ENCODE measurements around the gene TSPAN3.

The TSPAN3 gene

DNA sequence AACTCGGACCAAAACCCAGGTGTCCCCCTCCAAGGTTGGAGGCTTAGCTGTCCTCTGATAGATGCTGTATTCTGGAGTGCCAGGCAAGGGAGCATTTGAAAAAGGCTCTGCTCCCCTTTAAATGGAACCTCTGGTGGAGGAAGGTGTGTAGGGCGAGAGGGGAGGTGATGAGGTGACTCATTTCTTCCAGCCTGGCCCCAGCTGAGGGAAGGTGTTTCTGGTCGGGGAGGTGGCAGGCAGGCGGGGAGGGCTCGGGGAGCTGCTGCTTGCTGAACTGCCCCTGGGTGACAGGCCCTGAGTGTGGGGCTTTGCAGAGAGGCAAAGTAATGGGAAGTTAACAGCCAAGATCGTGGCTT lies 57.2 kb downstream of the TSPAN3 start:
- peak; percentile 42 for ATAC-seq (ENCODE audit: low read depth)
- peak overlapping the region; percentile 14 for H3K27ac Mint-ChIP-seq
- H3K27me3 Mint-ChIP-seq = no peaks in the 10 kb centered on the region
- DNase-seq (ENCODE audit: low spot score in 2 of 2) = no peak
- H3K4me1 Mint-ChIP-seq = peaks cover 56% of the 10 kb centered on the region
- peaks cover 11% of the 10 kb centered on the region for H3K36me3 Mint-ChIP-seq
- H3K9me3 Mint-ChIP-seq = no peaks in the 10 kb centered on the region
- H3K4me3 Mint-ChIP-seq = peak overlapping the region; percentile 37

- Mint-ChIP-seq H3K36me3 (peaks cover 8% of the 10 kb centered on the region), H3K9me3 (no peaks in the 10 kb centered on the region), H3K27me3 (no peaks in the 10 kb centered on the region), H3K4me3 (peak overlapping the region; percentile 12), H3K27ac (no peak overlapping the region), H3K4me1 (peaks cover 56% of the 10 kb centered on the region)
- DNase-seq (ENCODE audit: low spot score in 2 of 2) (no peak), ATAC-seq (ENCODE audit: low read depth) (peak; percentile 28)
Observed at GRCh38 chr15:77012868-77013267, 58.0 kb downstream of the TSPAN3 start.

GRCh38 chr15:77012117-77012712 lies 58.7 kb downstream of the TSPAN3 start:
- peaks cover 8% of the 10 kb centered on the region for H3K36me3 Mint-ChIP-seq
- peaks cover 56% of the 10 kb centered on the region for H3K4me1 Mint-ChIP-seq
- DNase-seq (ENCODE audit: low spot score in 2 of 2) (no peak), ATAC-seq (ENCODE audit: low read depth) (no peak)
- H3K9me3 Mint-ChIP-seq = no peaks in the 10 kb centered on the region
- no peaks in the 10 kb centered on the region for H3K27me3 Mint-ChIP-seq
- peak overlapping the region; percentile 12 for H3K4me3 Mint-ChIP-seq
- peak overlapping the region; percentile 19 for H3K27ac Mint-ChIP-seq

- H3K27ac Mint-ChIP-seq = no peak overlapping the region
- H3K36me3 Mint-ChIP-seq = peaks cover 8% of the 10 kb centered on the region
- no peak overlapping the region for H3K4me3 Mint-ChIP-seq
- no peak for DNase-seq (ENCODE audit: low spot score in 2 of 2)
- peaks cover 56% of the 10 kb centered on the region for H3K4me1 Mint-ChIP-seq
- H3K27me3 Mint-ChIP-seq = no peaks in the 10 kb centered on the region
- ATAC-seq (ENCODE audit: low read depth) = peak; percentile 13
- H3K9me3 Mint-ChIP-seq = no peaks in the 10 kb centered on the region
Observed at GRCh38 chr15:77010857-77011256, 60.1 kb downstream of the TSPAN3 start.

- ATAC-seq (ENCODE audit: low read depth) (no peak), DNase-seq (ENCODE audit: low spot score in 2 of 2) (no peak)
- Mint-ChIP-seq H3K9me3 (no peaks in the 10 kb centered on the region), H3K27ac (no peak overlapping the region), H3K4me1 (peaks cover 54% of the 10 kb centered on the region), H3K27me3 (no peaks in the 10 kb centered on the region), H3K4me3 (no peak overlapping the region), H3K36me3 (peaks cover 8% of the 10 kb centered on the region)
Observed at GRCh38 chr15:77010312-77010686, 60.6 kb downstream of the TSPAN3 start.

DNA sequence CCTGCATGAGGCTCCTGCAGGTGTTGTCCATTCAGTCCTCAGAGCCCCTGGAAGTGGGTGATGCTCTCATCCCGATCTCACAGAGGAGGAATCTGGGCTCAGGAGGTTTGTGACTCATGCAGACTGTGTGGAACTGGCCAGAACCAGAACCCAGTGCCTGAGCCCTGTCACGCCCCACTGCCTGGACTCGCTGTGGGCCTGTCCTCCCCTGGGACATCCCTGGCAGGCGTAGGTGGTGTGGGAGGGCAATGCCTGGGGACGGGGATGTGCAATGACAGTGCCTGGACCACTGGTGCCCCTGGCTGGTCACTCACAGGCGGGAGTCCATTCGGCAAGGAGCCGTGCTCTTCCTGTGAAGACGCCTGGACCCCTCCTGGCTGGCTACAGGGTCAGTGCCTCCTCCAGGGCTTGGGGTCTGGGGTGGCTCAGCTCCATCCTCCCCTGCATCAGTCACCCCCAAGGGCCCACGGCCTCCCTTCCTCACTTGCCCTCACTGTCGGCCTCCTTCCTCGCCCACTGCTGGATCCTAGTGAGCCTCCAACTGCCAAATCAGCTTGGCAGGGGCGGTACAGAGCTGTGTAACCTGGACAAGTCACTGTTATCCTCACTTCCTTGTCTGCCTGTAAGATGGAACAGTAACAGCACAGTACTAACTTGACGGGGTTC lies 61.1 kb downstream of the TSPAN3 start:
- H3K4me1 Mint-ChIP-seq = peaks cover 53% of the 10 kb centered on the region
- H3K4me3 Mint-ChIP-seq = no peak overlapping the region
- H3K36me3 Mint-ChIP-seq = peaks cover 8% of the 10 kb centered on the region
- H3K27ac Mint-ChIP-seq = no peak overlapping the region
- no peaks in the 10 kb centered on the region for H3K9me3 Mint-ChIP-seq
- DNase-seq (ENCODE audit: low spot score in 2 of 2) (no peak), ATAC-seq (ENCODE audit: low read depth) (no peak)
- H3K27me3 Mint-ChIP-seq = no peaks in the 10 kb centered on the region

GRCh38 chr15:77009176-77009575 lies 61.7 kb downstream of the TSPAN3 start:
- H3K4me3 Mint-ChIP-seq = no peak overlapping the region
- no peaks in the 10 kb centered on the region for H3K27me3 Mint-ChIP-seq
- peaks cover 11% of the 10 kb centered on the region for H3K36me3 Mint-ChIP-seq
- DNase-seq (ENCODE audit: low spot score in 2 of 2) = no peak
- no peaks in the 10 kb centered on the region for H3K9me3 Mint-ChIP-seq
- ATAC-seq (ENCODE audit: low read depth) = no peak
- peaks cover 54% of the 10 kb centered on the region for H3K4me1 Mint-ChIP-seq
- H3K27ac Mint-ChIP-seq = no peak overlapping the region

DNA sequence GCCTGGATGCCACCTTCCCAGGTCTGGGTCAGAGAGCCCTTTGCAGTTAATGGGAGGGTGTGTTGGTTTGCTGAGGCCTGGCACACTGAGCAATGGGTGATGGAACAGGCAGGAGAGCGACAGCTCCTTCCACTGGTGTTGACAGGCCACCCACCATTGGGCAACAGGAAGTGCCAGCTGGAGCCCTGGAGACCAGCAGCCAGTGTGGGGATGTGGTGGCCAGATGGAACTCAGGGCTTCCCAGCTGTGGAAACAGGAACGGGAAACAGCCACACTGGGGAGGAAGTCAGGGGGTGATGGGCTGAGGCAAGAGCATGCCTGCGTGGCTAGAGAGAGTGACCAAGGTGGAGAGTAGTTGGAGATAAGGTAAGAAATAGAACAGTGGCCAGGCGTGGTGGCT lies 66.7 kb downstream of the TSPAN3 start:
- no peak for DNase-seq (ENCODE audit: low spot score in 2 of 2)
- no peak overlapping the region for H3K4me3 Mint-ChIP-seq

DNA sequence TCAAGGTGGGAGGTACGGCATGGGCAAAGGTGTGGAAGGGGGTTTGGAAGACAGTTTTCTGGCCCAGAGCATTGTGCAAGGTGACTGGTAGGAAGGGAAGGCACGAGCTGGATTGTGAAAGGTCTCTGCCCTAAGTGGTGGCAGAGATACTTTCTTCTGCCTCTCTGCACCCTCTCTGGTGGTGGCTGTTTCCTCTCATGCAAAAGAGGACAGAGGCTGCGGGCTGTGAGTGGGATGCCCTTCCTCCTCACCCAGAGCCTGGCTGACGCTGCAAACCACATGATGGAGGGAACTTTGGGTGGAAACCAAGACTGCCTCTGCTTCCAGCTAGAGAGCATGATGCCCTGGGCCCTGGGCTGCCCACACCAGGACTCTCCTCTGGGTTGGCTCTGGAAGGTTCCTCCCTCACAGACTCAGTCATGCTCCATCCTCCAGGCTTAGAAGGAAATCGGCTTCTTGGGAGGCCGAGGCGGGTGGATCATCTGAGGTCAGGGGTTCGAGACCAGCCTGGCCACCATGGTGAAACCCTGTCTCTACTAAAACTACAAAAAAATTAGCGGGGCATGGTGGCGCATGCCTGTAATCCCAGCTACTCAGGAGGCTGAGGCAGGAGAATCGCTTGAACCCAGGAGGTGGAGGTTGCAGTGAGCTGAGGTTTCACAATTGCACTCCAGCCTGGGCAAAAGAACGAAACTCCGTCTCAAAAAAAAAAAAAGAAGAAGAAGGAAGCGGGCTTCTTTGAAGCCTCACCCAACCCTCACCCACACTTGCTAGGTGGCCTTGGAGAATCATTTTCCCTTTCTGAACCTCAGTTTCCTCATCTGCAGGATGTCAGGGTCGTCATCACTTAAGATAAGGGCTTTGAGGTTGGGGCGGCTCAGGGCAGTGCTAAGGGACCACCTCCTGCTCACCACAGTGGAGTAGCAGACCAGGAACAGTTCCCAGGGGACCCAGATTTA lies 67.7 kb downstream of the TSPAN3 start:
- H3K4me1 Mint-ChIP-seq = peaks cover 42% of the 10 kb centered on the region
- peak overlapping the region; percentile 66 for H3K4me3 Mint-ChIP-seq
- DNase-seq (ENCODE audit: low spot score in 2 of 2) = peak in 1 of 2 donors; percentile 58
- H3K27me3 Mint-ChIP-seq = no peaks in the 10 kb centered on the region
- H3K9me3 Mint-ChIP-seq = no peaks in the 10 kb centered on the region
- H3K27ac Mint-ChIP-seq = peak overlapping the region; percentile 49
- peaks cover 13% of the 10 kb centered on the region for H3K36me3 Mint-ChIP-seq
- ATAC-seq (ENCODE audit: low read depth) = peak; percentile 96

More for the DNA sequence above, 66.7 kb downstream of the TSPAN3 start:
- no peaks in the 10 kb centered on the region for H3K9me3 Mint-ChIP-seq
- peaks cover 8% of the 10 kb centered on the region for H3K36me3 Mint-ChIP-seq
- no peaks in the 10 kb centered on the region for H3K27me3 Mint-ChIP-seq
- peaks cover 43% of the 10 kb centered on the region for H3K4me1 Mint-ChIP-seq
- peak overlapping the region; percentile 72 for H3K27ac Mint-ChIP-seq
- ATAC-seq (ENCODE audit: low read depth) = no peak

- no peak for DNase-seq (ENCODE audit: low spot score in 2 of 2)
- Mint-ChIP-seq H3K27me3 (no peaks in the 10 kb centered on the region), H3K4me3 (peak overlapping the region; percentile 66), H3K4me1 (peaks cover 43% of the 10 kb centered on the region), H3K36me3 (peaks cover 13% of the 10 kb centered on the region), H3K9me3 (no peaks in the 10 kb centered on the region), H3K27ac (peak overlapping the region; percentile 49)
- no peak for ATAC-seq (ENCODE audit: low read depth)
Observed at GRCh38 chr15:77002436-77002835, 68.5 kb downstream of the TSPAN3 start.

GRCh38 chr15:77001966-77002365 lies 68.9 kb downstream of the TSPAN3 start:
- Mint-ChIP-seq H3K36me3 (peaks cover 13% of the 10 kb centered on the region), H3K4me3 (peak overlapping the region; percentile 11), H3K9me3 (no peaks in the 10 kb centered on the region), H3K27ac (no peak overlapping the region), H3K4me1 (peaks cover 46% of the 10 kb centered on the region), H3K27me3 (no peaks in the 10 kb centered on the region)
- ATAC-seq (ENCODE audit: low read depth) (no peak), DNase-seq (ENCODE audit: low spot score in 2 of 2) (no peak)

DNA sequence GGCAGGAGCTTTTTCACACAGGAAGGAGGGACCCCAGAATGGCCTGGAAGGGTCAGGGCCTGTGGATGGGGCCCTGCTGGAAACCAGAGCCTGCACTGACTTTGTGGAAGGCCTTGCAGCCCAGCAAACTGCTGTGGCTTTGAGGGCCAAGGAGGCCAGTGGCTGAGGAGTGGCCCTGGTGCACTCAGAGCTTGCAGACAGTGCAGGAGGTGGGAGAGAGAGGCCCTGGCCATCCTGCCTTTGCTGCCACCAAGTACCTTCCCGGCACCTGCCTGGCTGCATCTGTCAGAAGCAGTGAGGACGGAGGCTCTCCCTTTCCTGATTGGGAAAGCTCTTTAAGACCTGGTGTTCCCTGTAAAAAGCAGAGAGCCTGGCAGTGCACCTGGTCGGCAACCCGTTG lies 69.6 kb downstream of the TSPAN3 start:
- Mint-ChIP-seq H3K4me3 (no peak overlapping the region), H3K4me1 (peaks cover 46% of the 10 kb centered on the region), H3K27me3 (no peaks in the 10 kb centered on the region), H3K27ac (no peak overlapping the region), H3K36me3 (peaks cover 13% of the 10 kb centered on the region), H3K9me3 (no peaks in the 10 kb centered on the region)
- DNase-seq (ENCODE audit: low spot score in 2 of 2) (no peak), ATAC-seq (ENCODE audit: low read depth) (no peak)

DNA sequence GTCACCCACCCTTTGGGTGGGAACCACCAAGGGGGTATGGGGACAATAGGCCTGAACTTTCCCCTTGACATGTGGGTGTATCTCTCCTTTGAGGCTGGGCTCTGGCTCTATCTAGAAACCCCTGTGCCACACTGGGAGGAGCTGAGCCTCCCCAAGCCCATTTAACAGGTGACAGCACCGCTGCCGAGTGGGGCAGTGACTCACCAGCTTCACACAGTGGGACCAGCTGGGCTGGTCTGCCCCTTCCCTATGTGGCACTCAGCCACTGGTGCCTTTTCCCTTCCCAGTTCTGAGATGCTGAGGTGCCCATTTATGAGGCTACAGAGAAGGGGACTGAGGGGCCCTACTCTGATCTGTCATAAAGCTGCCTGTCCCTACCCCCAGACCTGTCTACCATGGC lies 70.9 kb downstream of the TSPAN3 start:
- Mint-ChIP-seq H3K4me1 (peaks cover 53% of the 10 kb centered on the region), H3K4me3 (no peak overlapping the region), H3K27ac (no peak overlapping the region), H3K9me3 (no peaks in the 10 kb centered on the region), H3K36me3 (peaks cover 13% of the 10 kb centered on the region), H3K27me3 (no peaks in the 10 kb centered on the region)
- DNase-seq (ENCODE audit: low spot score in 2 of 2) = no peak
- ATAC-seq (ENCODE audit: low read depth) = no peak

GRCh38 chr15:76998663-76999285 lies 72.1 kb downstream of the TSPAN3 start:
- Mint-ChIP-seq H3K36me3 (peaks cover 6% of the 10 kb centered on the region), H3K4me1 (peaks cover 51% of the 10 kb centered on the region), H3K27ac (no peak overlapping the region), H3K27me3 (no peaks in the 10 kb centered on the region), H3K9me3 (no peaks in the 10 kb centered on the region), H3K4me3 (no peak overlapping the region)
- no peak for DNase-seq (ENCODE audit: low spot score in 2 of 2)
- no peak for ATAC-seq (ENCODE audit: low read depth)

Measured in memory B cell (primary cell).